GM19238 (cell line): ENCODE measurements around the gene ZNF536.
"Not testable (repeated sequence)": the region's sequence is repeated elsewhere in the genome, so short reads cannot be mapped to it uniquely, and the experiment has no call there.

Experiments
- DNase-seq: peaks from one replicate; pipeline ENCODE4 v3.0.0; 2011; ENCODE audit warnings: low spot score; ENCODE audit not compliant: insufficient read length

ZNF536 gene

DNA sequence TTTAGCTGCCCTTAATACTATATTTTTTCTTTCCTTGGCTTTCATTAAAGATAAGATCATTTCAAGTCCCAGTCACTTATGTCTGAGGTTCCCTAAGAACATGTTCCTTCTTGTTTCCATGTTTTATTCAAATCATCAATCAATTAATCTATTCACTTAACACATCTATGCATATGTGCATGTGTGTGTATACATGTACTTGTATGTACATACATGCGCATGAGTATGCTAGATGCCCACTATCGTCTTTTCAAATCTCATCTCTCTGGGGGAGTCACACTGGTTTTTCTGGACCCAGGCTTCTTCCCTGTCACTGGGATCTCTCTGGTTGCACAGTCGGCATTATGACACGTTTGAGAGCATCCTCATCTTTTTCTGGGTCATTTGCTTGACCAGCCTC is 108.9 kb downstream of the ZNF536 start:
- DNase-seq, result no peak

DNA sequence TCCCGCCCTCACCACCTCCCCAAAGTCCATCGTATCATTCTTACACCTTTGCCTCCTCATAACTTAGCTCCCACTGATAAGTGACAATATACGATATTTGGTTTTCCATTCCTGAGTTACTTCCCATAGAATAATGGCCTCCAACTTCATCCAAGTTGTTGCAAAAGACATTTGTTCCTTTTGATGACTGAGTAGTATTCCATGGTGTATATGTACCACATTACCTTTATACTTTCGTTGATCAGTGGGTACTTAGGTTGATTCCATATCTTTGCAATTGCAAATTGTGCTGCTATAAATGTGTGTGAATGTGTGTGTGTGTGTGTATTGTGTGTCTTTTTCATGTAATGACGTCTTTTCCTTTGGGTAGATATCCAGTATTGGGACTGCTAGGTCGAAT is 109.6 kb downstream of the ZNF536 start:
- no peak for DNase-seq

DNA sequence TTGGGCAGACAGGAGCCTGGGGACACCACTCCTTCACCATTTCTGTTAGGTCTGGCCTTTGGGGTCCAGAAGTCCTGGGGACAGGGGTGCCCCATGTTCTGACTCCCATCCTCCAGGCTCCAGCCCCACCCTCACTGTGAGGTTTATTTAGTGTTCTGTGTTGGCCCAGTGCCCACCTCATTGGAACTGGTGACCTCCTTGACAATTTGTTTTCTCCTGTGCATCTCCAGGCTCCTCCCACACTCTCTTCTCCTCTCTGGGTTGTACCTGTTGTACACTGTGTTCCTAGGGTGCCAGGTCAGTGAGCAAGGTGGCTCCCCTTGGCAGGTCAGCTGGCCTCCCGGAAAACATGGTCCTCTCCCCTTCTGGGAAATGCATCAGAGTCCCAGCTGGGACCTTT is 110.8 kb downstream of the ZNF536 start:
- DNase-seq, result no peak

DNA sequence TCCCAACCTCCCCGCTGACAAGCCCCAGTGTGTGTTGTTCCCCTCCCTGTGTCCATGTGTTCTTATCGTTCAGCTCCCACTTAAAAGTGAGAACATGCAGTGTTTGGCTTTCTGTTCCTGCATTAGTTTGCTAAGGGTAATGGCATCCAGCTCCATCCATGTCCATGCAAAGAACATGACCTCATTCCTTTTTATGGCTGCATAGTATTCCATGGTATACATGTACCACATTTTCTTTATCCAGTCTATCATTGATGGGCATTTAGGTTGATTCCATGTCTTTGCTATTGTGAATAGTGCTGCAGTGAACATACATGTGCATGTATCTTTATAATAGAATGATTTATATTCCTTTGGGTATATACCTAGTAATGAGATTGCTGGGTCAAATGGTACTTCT is 114.1 kb downstream of the ZNF536 start:
- not testable (repeated sequence) for DNase-seq

DNA sequence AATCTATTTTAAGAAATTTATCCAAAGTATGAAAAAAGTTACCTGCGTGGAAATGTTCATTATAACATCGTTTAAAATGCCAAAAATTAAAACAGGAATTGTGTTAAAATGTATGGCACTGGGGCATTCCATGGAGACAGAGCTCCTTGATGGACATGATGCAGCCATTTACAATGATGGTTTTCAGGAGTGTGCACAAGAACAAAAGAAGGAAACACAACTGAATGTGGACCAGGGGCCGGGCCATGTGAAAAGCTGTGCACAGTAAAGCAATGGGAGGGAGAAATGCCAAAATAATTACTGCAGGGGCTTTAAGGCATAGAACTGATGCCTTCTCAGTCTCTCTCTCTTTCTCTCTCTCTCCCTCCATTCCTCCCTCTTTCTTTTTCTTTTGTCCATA is 115.0 kb downstream of the ZNF536 start:
- DNase-seq, result no peak

DNA sequence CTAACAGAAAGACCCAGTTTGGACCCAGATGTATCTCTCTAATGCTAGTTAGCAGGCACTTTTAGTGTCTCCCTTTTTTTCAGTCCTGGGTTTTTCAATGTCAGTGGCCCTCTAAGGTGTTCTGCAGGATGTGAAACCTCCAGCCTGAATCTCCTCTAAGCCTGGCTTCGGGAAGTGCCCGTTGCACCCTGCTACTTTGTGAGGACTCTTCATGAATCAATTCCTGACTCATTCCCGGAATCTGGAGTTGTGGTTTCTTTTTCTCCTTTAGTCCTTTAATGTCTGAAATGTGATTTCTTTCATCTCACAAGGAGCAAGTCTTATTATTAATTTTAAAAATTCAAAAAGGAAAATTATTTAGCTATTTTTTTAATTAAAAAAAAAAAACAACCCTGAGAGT is 116.0 kb downstream of the ZNF536 start:
- DNase-seq, result no peak

DNA sequence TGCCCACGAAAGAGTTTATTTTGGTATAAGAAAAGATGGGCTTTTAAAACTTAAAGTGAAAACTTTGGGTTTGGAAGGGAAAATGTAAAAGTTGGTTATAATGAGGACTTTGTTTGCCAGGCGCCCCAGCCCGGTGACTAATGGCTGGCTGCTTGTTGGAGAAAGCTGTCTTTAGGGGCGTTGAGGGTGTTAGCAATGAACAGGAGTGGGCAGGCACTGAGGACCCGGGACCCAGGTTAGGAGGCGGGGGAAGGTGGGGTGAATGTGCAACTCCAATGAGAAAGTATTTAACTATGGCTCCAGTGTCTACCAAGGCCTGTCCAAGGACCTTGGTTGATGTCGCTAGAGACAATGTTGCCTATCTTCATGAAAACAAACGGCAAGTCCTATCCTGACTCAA is 118.6 kb downstream of the ZNF536 start:
- no peak for DNase-seq

DNA sequence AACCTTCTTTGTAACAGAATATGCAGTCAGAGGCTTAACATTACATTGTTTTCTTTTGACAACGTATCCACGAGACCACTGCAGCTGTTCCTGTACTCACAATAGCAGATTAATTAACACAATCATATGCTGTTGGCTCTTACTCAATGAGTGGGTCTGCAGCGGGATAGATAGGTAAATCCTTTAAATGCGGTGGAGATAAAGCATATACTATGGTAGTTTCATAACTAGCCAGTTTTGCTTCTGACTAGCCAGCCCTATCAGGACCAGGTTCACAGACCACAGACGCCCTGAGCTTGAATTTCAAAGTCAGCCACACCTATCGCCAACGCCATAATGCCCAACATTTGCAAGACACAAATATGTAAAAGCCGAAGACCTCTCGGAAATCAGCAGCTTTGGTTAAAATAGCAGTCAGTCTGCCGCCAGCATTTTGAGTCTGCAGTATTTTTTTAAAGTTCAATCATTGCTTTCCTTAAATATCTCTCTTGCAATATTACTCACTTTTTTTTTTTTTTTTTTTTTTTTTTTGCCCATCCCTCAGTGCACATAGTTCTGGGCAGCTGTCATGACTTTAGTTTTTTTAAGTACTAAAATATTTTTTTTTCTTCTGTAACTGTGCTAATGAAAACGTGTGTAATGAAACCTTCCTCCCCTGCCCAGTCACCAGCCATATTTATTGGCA is 120.5 kb downstream of the ZNF536 start:
- DNase-seq, result no peak

DNA sequence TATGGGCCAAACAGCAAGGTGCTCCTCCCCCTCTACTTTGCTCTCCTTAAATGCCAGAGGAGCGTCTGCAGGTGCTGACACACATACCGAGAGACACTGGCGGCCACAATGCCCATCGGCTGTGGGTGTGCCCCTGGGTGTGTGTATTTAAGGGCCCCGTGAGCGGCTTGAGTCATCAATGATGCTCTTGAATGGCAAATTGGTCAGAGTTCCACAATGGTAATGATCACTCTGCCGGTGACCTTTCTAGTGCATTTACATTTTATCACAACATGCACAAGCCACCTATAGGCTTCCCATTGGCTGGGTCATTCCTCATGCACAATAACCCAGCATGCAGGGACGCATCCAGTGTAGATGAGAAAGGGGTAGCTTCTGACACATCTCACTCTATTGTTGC is 124.8 kb downstream of the ZNF536 start:
- no peak for DNase-seq

DNA sequence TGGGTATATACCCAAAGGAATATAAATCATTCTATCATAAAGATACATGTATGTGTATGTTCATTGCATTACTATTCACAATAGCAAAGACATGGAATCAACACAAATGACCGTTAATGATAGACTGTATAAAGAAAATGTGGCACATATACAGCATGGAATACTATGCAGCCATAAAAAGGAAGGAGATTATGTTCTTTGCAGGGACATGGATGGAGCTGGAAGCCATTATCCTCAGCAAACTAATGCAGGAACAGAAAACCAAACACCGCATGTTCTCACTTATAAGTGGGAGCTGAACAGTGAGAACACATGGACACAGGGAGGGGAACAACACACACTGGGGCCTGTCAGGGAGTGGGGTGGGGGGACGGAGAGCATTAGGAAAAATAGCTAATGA is 125.9 kb downstream of the ZNF536 start:
- DNase-seq, result not testable (repeated sequence)

DNA sequence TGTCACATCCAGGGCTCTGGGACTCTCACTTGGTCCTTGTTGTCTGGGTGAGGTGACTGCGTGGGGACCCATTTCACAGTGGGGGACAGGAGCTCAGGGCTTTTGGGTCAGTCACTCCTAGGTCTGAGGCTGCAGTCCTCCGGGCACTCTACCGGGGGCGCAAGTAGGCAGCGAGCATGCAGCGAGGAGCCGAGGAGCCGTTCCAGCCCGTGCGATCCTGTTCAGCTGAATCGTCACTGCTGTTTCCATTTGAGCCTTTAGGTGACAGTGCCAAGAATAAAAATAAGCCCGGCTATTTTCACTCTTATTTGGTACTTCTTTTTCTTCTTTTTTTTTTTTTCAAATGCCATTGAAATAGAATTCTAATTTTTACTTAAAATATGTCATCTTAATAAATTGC is 126.5 kb downstream of the ZNF536 start:
- no peak for DNase-seq

DNA sequence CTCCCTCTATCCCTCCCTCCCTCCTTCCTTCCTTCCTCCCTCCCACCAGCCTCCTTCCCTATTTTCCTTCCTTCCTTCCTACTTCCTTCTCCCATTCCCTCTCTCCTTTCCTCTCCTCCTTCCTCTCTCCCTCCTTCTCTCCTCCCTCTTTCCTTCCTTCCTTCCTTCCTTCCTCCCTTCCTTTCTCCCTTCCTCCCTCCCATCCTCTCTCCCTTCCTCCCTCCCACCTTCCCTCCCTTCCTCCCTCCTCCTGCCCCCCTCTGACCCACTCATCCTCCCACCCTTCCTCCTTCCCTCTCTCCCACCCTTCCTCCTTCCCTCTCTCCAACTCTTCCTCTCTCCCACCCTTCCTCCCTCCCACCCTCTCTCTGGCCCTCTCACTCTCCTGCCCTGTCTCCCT is 132.1 kb downstream of the ZNF536 start:
- no peak for DNase-seq

DNA sequence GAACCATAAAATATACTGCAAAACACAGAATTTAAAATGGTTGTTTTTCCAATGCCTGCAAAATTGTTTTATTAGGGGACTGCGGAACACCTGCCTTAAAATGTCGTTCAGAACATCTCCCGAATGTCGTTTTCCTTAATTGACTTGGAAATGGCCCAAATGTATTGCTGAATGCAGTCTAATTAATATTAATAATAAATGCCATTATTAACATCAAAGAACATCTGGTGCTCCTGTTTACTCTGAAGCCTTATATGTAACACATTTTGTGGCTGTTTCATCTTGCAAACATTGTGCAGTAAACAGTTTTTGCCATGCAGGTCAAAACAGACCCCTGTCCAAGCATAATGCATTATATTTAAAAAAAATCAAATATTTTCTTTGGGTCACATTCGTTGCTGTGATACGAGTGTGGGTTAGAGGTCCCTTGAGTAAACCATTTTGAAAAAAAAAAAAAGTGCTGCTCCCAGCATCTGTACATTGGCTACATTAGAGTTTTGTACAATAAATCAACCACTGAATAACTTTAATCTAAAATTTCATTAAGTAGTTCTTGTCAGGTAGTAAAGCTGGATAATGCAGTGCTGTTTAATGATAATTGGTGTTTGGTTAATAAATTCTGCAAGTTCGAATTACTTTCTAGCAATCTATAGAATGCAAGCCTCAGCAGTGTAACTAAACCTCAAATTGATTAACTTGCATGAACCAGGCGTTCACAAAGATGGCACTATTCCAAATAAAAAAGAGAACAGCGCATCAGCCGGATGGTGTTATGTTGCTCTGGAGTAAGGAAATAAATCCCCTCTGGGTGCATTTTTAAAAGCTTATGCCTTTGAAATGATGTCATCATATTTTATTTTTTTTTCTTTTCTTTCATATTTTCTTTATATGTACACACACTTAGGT is 140.2 kb downstream of the ZNF536 start:
- no peak for DNase-seq

DNA sequence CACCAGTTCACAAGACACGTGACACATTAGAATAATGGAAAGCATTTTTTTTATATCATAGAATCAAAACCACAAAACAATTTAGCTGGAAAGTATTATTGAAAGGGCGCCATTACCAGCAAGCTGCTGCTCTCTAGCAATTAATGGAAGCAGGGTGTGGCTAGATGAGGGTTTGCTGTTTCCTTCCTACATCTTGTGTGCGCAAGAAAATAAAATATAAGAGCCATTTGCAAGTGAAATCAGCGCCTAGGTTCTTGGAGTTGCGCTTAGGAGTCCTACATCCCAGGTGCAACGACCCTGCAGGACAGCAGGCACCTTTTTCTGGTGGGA is 140.9 kb downstream of the ZNF536 start:
- no peak for DNase-seq

DNA sequence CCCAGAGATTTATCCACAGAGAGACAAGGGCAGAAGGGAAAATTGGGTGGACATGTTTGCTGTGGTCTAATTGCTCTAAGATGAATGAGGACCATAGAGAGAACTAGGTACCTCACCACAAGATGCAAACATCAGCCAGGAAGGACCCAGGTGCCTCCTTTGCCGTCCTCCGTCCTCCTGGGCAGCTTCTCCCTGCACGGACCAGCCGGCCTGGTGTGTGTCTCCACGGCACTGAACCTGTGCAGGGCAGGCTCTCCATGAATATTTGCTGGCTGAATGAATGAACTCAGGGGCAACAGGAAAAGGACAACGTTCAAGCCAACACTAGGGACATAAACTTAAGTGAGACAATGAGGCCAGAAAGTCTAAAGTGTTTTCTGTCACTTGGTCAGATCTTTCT is 143.9 kb downstream of the ZNF536 start:
- DNase-seq, result no peak

DNA sequence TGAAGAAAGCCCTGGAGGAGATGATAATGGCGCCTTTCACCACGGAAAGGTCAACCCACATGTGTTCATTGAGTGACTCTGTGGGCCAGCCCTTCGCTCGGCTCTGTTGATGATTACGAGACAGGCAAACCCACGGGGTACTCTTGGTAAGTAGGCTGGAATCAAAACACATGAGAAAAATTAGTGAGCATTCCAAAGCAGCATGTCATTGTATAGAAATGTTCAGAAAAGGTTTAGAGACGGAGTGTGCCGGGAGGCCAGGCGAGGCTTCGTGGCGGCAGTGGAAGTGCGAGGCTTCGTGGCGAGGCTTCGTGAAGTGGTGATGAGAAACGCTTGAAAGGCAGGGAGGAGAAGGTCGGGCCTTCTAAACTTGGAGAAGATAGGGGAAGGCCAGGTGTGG is 144.3 kb downstream of the ZNF536 start:
- DNase-seq, result no peak

DNA sequence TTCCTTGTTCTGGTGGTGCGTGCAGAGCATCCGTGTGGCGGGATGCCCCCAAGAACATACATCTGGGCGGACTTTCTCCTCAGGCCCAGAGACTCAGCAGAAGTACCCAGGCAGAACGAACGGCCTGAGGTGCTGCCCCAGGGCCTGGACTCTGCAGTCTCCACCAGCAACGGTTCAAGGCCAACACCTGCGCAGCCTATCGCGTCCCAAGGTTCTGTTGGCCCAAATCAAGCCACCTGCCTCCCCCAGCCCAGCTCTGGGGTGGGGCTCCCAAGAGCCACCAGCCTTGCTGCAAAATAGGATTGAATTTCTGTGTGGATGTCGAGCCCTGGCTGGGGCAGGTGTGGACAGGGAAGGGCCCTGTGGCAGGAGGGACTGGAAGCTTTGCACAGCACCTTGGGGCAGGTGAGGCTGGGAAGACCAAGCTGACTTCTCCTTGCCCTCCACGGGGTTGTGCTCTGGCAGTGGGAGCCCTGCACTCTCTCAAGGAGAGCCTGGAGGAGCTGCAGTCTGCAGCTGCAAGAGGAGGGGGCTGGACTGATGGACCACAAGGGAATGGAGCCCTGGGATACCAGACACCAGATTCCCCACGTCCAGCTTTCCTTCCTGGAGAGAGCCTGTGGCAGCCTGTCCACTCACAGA is 146.9 kb downstream of the ZNF536 start:
- DNase-seq, result no peak

DNA sequence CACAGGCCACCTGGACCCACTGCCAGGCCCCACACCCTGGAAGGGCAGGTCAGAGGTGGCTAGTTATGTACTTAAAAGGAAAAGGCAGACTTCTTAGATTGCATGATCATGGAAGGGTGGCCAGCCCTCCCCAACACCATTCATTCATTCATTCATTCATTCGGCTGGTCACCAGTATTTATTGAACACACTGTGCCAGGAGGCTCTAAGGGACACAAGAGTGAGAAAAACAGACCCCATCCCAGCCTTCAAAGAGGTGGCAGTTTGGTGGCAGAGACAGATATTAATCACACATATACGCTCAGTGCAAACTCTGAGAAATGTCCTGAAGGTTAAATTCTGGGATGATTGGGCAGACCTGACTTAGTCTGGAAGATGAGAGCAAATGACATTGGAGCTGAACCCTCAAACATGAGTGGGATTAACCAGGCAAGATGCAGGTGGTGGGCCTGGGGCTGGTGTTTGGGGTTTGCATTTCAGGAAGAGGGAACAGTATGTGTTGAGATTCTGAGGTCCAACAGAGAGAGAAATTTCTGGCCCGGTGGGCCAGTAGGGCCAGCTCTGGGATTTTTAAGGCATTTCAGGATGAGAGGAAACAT is 147.5 kb downstream of the ZNF536 start:
- DNase-seq, result no peak

DNA sequence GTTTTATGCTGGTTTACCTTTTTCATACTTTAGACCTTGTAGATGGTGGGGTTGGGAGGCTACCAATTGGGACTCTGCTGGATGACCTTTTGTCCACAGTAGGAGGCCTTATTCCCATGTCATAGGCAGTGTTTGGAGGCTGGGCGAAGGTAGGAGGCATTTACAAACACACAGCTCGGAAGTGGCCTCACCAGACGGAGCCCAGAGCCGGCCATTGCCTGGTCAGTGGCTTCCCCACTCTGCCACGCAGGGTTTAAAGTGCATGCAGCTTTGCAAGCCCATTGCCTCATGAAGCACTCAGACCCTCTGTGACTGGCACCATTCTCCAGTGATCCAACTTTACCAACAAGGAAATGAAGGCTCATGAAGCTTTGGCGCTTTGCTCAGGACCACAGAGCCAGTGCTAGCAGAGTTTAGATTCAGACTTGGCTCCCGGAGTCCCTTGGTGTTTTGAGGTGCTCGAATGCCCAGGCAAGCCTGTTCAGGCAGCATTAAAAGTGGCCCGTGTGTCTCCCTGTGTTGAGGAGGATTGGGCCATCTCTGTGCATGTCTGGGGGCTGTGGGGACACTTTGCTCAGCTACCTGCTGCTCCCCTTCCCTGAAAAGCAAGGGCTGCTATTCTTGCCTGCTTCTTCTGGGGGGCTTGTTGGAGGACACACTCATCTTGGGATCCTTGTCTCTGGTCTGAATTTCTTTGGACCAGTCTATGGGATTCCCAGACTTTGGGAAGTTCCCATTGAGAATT is 148.7 kb downstream of the ZNF536 start:
- no peak for DNase-seq

DNA sequence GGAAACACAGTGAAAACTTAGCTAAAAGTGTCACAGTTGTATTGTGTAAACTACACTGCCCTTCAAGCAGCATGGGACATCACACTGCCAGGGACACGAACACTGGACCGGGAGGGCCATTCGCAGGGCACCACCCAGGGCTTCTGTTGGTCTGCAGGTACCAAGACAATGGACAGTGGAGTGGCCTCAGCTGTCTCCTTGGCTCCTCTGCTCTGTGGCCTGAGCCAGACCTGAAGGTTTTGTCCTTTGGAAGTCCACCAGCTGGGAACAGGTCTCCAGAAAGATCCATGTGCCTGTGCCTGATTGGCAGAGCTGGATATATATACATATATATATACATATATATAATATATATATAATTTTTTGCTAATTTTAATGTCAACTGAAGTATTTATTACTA is 149.8 kb downstream of the ZNF536 start:
- no peak for DNase-seq

DNA sequence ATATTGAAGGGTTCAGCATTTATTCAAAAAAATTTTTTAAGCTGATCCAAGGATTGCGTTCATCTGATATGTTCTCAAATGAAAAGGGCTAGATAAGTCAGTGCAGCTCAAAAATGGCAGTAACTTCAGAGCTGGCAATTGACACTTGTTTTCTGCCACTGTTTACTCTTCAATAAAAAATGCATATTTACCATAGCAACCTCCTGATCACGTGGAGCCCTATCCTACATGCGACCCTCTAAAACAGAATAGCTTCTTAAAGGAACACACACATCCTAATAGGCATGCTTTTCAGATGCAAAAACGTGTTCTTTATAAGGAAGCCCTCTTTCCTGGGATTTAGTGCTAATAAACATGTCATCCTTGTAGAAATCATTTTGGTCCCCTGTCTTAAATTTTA is 150.2 kb downstream of the ZNF536 start:
- no peak for DNase-seq
